Suprapubic skin (tissue), 4 donors: ENCODE results near the gene ANTXR2.

ENCODE experiments used
- CTCF ChIP-seq, 2 donors: fragments of 200-600 bp in 1 of 2; fragments of 450-650 bp in 1 of 2; sonication (generic) in 1 of 2; IDR thresholded peaks; one replicate each; pipeline ENCODE4 v1.5.1; 2016 to 2019; ENCODE audit warnings: antibody characterized with exemption in 2 of 2, mild to moderate bottlenecking in 1 of 2, moderate library complexity in 1 of 2
- EP300 ChIP-seq: sonication (generic); formaldehyde crosslinking; IDR thresholded peaks from one replicate; pipeline ENCODE4 v1.6.1; 2017; ENCODE audit warnings: antibody characterized with exemption
- POLR2A ChIP-seq, 2 donors: fragments of 450-650 bp; IDR thresholded peaks; one replicate each; pipeline ENCODE4 v1.6.1; 2017; ENCODE audit warnings: antibody characterized with exemption in 2 of 2, mild to moderate bottlenecking in 2 of 2, moderate library complexity in 2 of 2
- POLR2AphosphoS5 ChIP-seq, 3 donors: sonication (generic); formaldehyde crosslinking; IDR thresholded peaks; one replicate each; pipeline ENCODE4 v1.6.1; 2017; ENCODE audit warnings: antibody characterized with exemption in 3 of 3

GRCh38 chr4:79964020-79964399 is 109.0 kb downstream of the ANTXR2 start:
- TF ChIP-seq POLR2A (IDR thresholded peaks at IDR 0.05) (no peak), CTCF (IDR thresholded peaks at IDR 0.05) (no peak), EP300 (no peak), POLR2AphosphoS5 (IDR thresholded peaks at IDR 0.05) (no peak)
